ENCODE data around the gene ROBO1. TPM values are rescaled to one million over a fixed set of nuclear protein-coding genes. Genes with fewer than 3 reads are reported as not detected.
A peak's percentile ranks its signal among the peaks of the same experiment; 100 is the strongest.

The ROBO1 gene
- total RNA-seq, 1 donor from 2014 or later, result 7.1 TPM

DNA sequence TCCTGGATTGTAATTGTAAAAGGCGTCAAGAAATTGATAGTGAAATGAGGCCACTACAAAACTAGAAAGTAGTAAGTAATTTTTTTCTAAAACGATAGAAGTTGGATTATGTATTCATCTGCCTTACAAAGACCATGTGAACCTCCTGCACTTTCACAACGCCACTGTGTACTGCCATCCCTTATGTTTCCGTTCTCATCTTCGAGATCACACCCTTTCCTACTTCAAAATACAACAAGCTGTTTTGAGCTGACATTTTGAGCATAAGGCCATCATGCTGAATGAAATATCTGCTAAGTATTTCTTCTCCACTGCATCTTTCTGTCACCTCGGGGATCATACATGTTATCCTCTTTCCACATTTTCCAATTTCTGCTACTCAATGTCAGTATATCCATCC lies 885.5 kb downstream of the ROBO1 start:
- H3K4me1 ChIP-seq, result peaks cover 23% of the 10 kb centered on the region
- no peaks in the 10 kb centered on the region for H3K36me3 ChIP-seq
- intact Hi-C loops (cut with micrococcal nuclease), result no loop called here
- DNase-seq, result no peak
- TF ChIP-seq, protein P1, sequence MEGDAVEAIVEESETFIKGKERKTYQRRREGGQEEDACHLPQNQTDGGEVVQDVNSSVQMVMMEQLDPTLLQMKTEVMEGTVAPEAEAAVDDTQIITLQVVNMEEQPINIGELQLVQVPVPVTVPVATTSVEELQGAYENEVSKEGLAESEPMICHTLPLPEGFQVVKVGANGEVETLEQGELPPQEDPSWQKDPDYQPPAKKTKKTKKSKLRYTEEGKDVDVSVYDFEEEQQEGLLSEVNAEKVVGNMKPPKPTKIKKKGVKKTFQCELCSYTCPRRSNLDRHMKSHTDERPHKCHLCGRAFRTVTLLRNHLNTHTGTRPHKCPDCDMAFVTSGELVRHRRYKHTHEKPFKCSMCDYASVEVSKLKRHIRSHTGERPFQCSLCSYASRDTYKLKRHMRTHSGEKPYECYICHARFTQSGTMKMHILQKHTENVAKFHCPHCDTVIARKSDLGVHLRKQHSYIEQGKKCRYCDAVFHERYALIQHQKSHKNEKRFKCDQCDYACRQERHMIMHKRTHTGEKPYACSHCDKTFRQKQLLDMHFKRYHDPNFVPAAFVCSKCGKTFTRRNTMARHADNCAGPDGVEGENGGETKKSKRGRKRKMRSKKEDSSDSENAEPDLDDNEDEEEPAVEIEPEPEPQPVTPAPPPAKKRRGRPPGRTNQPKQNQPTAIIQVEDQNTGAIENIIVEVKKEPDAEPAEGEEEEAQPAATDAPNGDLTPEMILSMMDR (IDR thresholded peaks at IDR 0.05; ENCODE audit: borderline replicate concordance), result no peak
- no peaks in the 10 kb centered on the region for H3K27me3 ChIP-seq (ENCODE audit: low read depth)
- no peak overlapping the region for H3K4me3 ChIP-seq
- H3K27ac ChIP-seq (replicated peaks), result no peak overlapping the region
- H3K9me3 ChIP-seq (replicated peaks), result no peaks in the 10 kb centered on the region

DNA sequence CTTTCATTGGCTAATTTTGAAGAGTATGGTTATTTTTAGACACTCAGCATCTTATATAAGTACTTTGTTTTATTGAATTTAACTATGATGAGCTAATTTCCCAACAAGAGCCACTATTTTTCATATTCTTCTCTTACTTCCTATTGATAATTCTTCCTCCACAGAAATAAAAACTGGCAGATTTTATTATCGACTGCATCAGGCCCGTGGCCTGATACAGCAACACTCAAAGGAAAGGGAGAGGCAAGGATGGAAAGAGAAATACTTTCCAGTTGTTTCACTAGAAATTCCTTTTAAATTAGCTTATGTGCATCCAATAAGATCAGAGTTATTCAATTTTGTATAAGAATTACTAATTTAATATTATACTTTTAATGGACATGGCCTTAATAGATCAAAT lies 886.3 kb downstream of the ROBO1 start:
- H3K4me3 ChIP-seq, result peak overlapping the region; percentile 15
- H3K27ac ChIP-seq (replicated peaks), result peak overlapping the region; percentile 62
- H3K36me3 ChIP-seq, result no peaks in the 10 kb centered on the region
- intact Hi-C loops (cut with micrococcal nuclease), result no loop called here
- no peaks in the 10 kb centered on the region for H3K27me3 ChIP-seq (ENCODE audit: low read depth)
- TF ChIP-seq, protein P1 (IDR thresholded peaks at IDR 0.05; ENCODE audit: borderline replicate concordance), result no peak
- H3K4me1 ChIP-seq, result peaks cover 20% of the 10 kb centered on the region
- no peak for DNase-seq
- H3K9me3 ChIP-seq (replicated peaks), result peaks cover 4% of the 10 kb centered on the region

DNA sequence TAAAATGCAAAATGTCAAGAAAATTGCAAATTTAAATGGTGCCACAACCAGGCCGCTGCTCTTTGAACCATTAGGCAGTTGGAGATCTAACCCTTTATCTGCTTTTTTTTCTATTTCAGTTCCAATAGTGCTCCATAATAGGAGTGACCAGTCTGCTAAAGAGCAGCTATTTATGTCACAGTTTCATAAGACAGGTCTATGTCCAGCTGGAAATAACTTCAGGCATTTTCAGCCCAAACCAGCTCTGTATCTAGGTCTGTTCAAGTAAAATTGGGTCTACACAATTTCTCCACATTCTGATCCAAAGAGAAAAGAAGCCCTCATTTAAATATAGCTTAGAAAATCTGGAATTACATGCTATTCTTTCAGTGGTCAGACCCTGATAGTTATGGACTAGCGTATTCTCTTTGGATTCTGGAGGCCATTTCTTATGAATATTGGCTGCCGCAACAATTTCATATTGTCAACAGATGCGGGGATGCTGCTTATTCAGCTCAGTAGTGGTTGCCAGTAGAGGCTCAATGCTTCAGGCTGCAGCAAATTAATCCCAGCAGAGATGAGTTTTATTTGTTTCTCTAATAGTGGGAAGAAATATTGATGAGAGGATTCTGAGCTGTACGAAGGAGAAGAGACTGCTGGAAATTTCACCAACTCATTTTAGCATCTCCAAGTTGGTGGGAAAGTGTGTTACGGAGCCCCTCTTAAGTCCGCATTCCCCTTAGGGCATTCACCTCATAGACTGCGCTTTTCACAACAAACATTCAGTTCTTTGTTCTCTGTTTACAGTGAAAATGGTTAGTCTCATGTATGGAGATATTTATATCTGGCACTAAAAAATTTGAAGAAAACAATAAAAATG lies 887.0 kb downstream of the ROBO1 start:
- Histone ChIP-seq H3K4me1 (peaks cover 20% of the 10 kb centered on the region), H3K27me3 (ENCODE audit: low read depth) (no peaks in the 10 kb centered on the region), H3K4me3 (peak overlapping the region; percentile 15), H3K27ac (replicated peaks) (peak overlapping the region; percentile 62), H3K36me3 (no peaks in the 10 kb centered on the region), H3K9me3 (replicated peaks) (peaks cover 4% of the 10 kb centered on the region)
- intact Hi-C loops (cut with micrococcal nuclease), result no loop called here
- DNase-seq, result no peak
- TF ChIP-seq, protein P1 (IDR thresholded peaks at IDR 0.05; ENCODE audit: borderline replicate concordance), result no peak

DNA sequence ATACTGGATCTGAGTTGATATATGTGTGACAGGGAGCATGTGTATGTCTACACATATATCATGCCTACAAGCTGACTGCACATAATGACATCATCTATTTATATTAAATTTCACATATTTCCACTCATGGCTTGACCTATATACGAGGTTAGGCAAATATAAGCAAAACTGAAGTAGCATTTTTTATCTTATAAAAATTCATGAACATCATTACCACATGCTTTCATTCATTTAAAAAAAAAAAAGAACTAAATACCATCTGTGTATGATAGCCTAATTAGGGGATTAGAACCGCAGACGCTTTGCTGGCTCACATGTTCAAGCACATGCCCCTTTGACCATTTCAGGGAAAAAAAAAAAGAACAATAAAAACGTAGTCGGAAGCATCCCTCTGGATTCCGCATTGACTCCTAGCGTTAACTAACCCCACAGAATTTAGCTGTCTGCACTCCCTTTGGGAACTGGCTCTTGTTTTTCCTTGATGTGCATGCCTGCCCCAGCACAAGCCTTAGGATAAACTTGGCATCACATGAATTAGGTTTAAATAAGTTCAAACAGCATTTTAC lies 888.4 kb downstream of the ROBO1 start:
- TF ChIP-seq, protein P1 (IDR thresholded peaks at IDR 0.05; ENCODE audit: borderline replicate concordance), result no peak
- Histone ChIP-seq H3K27me3 (ENCODE audit: low read depth) (no peaks in the 10 kb centered on the region), H3K4me3 (no peak overlapping the region), H3K36me3 (no peaks in the 10 kb centered on the region), H3K9me3 (replicated peaks) (peaks cover 4% of the 10 kb centered on the region), H3K27ac (replicated peaks) (peak overlapping the region; percentile 62), H3K4me1 (peaks cover 20% of the 10 kb centered on the region)
- intact Hi-C loops (cut with micrococcal nuclease), result no loop called here
- DNase-seq, result no peak

DNA sequence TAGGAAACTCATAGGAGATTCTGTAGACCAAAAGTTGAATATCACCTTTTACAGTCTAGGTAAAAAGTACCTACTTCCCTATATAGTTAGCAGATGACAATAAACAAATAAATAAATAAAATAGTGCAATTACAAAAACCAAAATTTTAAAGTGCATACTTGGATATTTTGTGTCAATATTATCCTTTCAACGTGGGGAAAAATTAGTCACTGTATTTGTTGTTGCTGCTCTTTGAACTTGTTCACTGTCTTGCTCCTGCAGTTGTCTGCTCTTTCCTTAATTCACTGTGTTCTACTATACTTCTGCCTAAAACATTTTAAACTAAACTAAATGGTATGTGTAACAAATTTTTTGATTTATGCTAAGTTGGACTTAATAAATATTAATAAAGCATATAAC lies 889.0 kb downstream of the ROBO1 start:
- peaks cover 4% of the 10 kb centered on the region for H3K9me3 ChIP-seq (replicated peaks)
- no peak overlapping the region for H3K4me3 ChIP-seq
- H3K36me3 ChIP-seq, result no peaks in the 10 kb centered on the region
- H3K27me3 ChIP-seq (ENCODE audit: low read depth), result no peaks in the 10 kb centered on the region
- intact Hi-C loops (cut with micrococcal nuclease), result no loop called here
- TF ChIP-seq, protein P1 (IDR thresholded peaks at IDR 0.05; ENCODE audit: borderline replicate concordance), result no peak
- H3K27ac ChIP-seq (replicated peaks), result peak overlapping the region; percentile 62
- DNase-seq, result no peak
- H3K4me1 ChIP-seq, result peaks cover 20% of the 10 kb centered on the region

Data from left ventricle myocardium inferior (tissue), 1 donor.